SH-SY5Y (cell line): ENCODE measurements around the gene ZEB2.

Experiments used
- GATA2 ChIP-seq: IDR thresholded peaks from 2 replicates; pipeline ENCODE4 v1.6.1; 2011; ENCODE audit warnings: mild to moderate bottlenecking, low read depth, low read length
- GATA3 ChIP-seq: IDR thresholded peaks from 2 replicates; pipeline ENCODE4 v1.6.1; 2011; ENCODE audit warnings: low read depth, mild to moderate bottlenecking, low read length, moderate library complexity

The ZEB2 gene

DNA sequence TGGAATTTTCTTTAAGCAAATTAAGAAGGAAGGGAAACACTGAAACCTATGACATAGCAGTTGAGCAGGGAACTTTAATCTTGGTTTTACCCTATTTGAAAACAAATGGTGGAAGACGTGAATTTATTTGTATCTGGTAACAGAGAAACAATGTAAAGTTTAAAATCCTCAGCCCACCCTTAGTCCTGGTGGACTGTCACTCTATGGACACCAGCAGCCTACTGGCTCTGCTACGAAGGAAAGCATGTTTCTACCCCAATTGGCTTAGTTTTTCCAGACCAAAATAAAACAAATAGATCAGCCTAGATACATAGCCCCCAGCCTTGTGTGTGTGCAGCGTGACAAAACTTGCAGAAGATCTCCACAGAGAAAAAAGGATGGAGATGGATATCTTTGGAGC is 7.4 kb downstream of the ZEB2 start:
- TF ChIP-seq GATA3 (no peak), GATA2 (peak; percentile 27; the same call in 1 of the 2 replicates)

GRCh38 chr2:144511937-144512336 is 8.0 kb downstream of the ZEB2 start:
- TF ChIP-seq GATA2 = no peak
- no peak for TF ChIP-seq GATA3

DNA sequence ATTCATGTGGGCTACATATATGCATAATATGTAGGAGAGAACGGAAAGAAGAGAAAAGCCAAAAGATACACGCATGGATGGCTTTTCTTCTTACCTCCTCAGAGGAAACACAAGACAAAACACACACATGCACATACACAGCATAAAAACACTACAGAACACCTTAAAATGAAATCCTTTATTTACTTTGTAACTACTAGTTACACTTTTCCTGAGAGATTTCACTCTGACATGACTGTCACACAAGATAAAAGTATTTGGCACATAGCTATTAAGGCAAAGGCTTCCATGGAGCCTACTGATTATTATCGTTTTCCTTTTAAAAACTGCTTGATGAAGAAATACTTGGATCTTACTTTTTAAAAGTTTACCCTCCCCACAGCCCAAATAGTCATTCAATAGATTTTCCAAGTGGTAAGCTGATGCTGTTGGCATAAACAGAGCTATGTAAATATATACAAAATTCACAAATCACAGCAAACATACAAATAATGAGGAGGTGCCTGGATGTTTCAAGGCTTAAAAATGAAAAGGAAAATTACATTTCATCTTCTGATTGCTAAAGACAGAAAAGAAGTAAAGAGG is 8.6 kb downstream of the ZEB2 start:
- no peak for TF ChIP-seq GATA3
- no peak for TF ChIP-seq GATA2

GRCh38 chr2:144510294-144510991 is 9.5 kb downstream of the ZEB2 start:
- TF ChIP-seq GATA3 (no peak), GATA2 (peak; percentile 25; the same call in 1 of the 2 replicates)

GRCh38 chr2:144509879-144510221 is 10.1 kb downstream of the ZEB2 start:
- TF ChIP-seq GATA3 = no peak
- no peak for TF ChIP-seq GATA2

GRCh38 chr2:144509001-144509878 is 10.7 kb downstream of the ZEB2 start:
- no peak for TF ChIP-seq GATA3
- TF ChIP-seq GATA2 = no peak

GRCh38 chr2:144508172-144508851 is 11.6 kb downstream of the ZEB2 start:
- no peak for TF ChIP-seq GATA2
- TF ChIP-seq GATA3 = no peak

DNA sequence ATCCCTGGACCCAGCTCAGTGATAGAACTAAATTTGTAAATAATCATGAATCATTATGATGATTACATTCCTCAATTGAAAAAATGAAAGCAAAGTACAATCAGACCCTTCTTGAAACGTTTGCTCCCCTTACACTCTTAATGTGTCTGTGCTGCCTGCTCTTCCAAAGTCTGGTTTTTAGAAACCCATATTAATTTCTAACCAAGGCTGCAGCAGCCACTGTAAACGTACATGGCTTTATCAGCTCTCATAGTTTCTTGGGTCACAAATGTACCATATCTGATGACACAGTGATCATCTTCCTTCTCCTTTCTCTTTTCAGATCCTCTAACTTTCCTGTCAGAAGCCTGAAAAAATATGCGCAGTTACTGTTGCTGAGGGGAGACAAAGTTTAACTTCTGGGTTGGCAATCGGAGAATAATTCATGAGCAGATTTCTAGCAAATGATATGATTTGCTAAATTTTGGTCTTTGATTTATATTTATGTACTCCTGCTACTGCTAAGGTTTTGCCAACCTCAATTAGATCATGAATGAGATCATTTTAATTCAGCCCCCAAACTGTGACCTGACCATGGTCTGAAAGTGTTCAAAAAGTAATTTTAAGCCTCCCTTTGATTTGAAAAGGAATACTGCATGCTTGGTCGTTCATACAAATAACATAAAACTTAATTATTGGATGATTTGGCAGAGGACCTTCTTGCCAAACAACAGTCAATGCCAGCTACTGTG is 12.3 kb downstream of the ZEB2 start:
- TF ChIP-seq GATA2 = no peak
- TF ChIP-seq GATA3 = no peak

DNA sequence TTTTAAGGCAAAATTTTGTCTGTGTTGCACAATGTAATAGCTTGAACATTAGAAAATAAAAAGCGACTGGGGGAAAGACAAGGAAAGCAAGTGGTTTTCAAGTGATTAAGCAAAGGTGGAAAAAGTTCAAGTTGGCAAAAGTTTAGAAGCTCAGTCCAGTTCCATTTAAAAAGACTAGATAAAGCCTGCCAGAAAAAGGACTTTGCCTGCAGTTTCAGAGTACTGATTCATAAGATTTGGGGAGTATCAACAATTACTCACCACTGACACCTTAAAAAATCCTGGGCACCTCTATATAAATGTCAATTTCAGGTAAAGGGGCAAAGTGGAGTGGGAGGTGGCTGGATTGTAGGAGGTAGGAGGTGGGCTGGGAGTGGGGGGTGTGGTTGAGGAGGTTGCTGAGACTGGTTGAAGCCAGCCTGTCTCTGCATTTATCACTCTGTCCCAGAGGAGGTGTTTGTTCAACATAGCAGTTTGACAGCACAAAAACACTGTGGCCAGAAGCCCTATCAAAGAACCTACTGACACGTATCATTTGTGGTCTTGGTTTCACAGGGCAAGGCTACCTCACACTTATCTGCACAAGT is 14.6 kb downstream of the ZEB2 start:
- TF ChIP-seq GATA3 (no peak), GATA2 (no peak)

- no peak for TF ChIP-seq GATA2
- TF ChIP-seq GATA3 = no peak
Measured at GRCh38 chr2:144504218-144504641, 15.7 kb downstream of the ZEB2 start.

DNA sequence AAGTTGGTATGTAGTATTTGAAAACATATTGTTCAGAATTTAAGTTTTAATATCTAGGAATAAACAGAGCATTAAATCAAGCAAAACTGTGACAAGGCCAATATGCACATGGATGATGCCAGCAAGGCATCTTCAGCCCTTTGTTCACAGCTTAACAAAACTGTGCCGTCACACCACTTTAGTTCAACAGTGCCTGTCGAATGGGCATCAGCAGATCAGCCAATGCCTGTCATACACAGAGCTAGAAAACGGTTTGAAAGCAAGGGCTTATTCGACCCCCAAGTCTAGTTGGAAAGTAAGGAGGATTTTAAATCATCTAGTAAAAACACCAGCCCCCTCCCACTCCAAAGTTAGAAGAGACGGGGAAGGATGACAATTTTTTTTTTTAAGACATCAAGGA is 16.7 kb downstream of the ZEB2 start:
- no peak for TF ChIP-seq GATA3
- no peak for TF ChIP-seq GATA2

DNA sequence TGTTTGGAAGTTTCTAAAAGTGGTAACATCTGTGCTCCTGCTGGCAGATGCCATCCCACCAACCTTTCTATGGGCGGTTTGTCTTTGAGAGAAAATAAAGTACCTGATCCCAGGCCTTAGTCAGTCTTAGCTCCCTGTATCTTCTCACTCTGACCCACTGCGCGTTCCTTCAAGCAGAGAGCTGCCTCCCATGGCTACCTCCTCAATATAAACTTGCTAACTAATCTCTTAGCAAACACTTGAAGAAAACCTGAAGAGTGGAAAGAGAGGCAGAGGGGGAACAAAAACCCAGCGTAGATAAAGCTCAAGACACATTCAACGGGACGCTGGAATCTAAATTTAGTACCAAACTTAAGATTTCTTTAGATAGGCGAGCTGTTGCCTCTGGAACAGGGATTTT is 17.6 kb downstream of the ZEB2 start:
- no peak for TF ChIP-seq GATA2
- no peak for TF ChIP-seq GATA3

- TF ChIP-seq GATA3 = no peak
- no peak for TF ChIP-seq GATA2
Measured at GRCh38 chr2:144501627-144502026, 18.3 kb downstream of the ZEB2 start.

GRCh38 chr2:144501118-144501517 is 18.8 kb downstream of the ZEB2 start:
- no peak for TF ChIP-seq GATA2
- TF ChIP-seq GATA3 = no peak

DNA sequence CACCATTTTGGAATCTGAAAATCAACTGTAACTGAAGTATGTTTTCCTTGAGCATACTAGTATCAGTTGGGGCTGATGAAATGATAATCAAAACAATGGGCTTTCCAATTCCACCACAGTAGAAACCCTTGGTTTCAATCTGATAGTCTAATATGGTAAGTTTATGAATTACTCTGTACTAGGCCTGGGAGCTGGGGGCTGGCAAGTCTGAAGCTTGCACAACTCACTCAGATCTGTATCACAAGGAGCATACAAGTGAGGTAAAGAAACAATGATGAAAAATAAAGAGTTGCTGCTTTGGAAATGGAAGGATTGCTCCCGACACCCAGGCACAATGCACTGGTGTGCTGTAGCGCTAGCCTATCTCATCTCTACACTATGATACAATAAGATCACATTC is 19.4 kb downstream of the ZEB2 start:
- TF ChIP-seq GATA2 (peak; percentile 64), GATA3 (no peak; the same call in 1 of the 2 replicates)
